HL-60 (cell line): ENCODE measurements around the gene PPP2R2D.

Experiments used
- CTCF ChIP-seq: IDR thresholded peaks from one replicate; pipeline ENCODE4 v1.5.1; 2011; ENCODE audit warnings: low read length, control low read depth, inconsistent platforms; ENCODE audit not compliant: insufficient read depth
- GABPA ChIP-seq: IDR thresholded peaks from 2 replicates; pipeline ENCODE4 v1.6.1; 2012; ENCODE audit warnings: low read depth
- POLR2AphosphoS5 ChIP-seq: IDR thresholded peaks from 2 replicates; pipeline ENCODE4 v1.6.1; 2012; ENCODE audit warnings: low read depth
- REST ChIP-seq: IDR thresholded peaks from 2 replicates; pipeline ENCODE4 v1.6.1; 2012; ENCODE audit warnings: low read depth; ENCODE audit not compliant: insufficient replicate concordance
- SPI1 ChIP-seq: IDR thresholded peaks from 2 replicates; pipeline ENCODE4 v1.6.1; 2012; ENCODE audit warnings: low read depth, mild to moderate bottlenecking, borderline replicate concordance

GRCh38 chr10:131880016-131880590 lies 20.7 kb upstream of the PPP2R2D start:
- TF ChIP-seq REST = no peak
- no peak for TF ChIP-seq CTCF
- TF ChIP-seq GABPA = no peak
- no peak for TF ChIP-seq SPI1
- TF ChIP-seq POLR2AphosphoS5 = no peak
